ENCODE results near the gene KDM4B.

Gene KDM4B

DNA sequence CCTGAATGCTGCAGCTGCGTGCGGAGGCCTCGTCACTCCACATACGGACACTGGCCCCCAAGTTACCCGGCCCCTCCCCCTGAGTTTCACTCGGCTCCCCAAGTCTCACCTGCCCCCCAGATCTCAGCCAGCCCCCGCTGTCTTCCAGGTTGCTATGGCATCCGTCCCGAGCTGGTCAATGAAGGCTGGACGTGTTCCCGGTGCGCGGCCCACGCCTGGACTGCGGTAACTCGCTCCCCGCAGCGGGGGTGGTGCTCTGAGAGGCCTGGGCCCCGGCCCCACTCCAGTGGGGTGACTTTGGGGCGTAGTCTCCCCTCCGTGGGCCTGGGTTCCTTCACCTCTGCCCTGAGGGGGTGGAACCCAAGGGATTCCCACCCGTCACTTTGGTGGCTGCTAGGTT, 168.2 kb downstream of the KDM4B start:
- DNase-seq (no peak), ATAC-seq (ENCODE audit: insufficient read depth, low read depth) (no peak)
- Histone ChIP-seq H3K4me1 (ENCODE audit: insufficient read depth, low read length) (no peaks in the 10 kb centered on the region), H3K4me3 (ENCODE audit: low read depth in 1 of 2, low read length in 2 of 2) (no peak overlapping the region), H2AFZ (ENCODE audit: low read depth, low read length) (no peak overlapping the region), H3K36me3 (ENCODE audit: insufficient read depth, low read length) (peaks cover 95% of the 10 kb centered on the region), H4K20me1 (ENCODE audit: insufficient read depth, low read length) (peaks cover 16% of the 10 kb centered on the region), H3K9me3 (ENCODE audit: insufficient read depth, low read length, severe bottlenecking) (no peaks in the 10 kb centered on the region), H3K27ac (ENCODE audit: low read length) (no peak overlapping the region), H3K9ac (ENCODE audit: low read depth, low read length) (no peak overlapping the region), H3K79me2 (ENCODE audit: insufficient read depth, low read length) (no peaks in the 10 kb centered on the region), H3K27me3 (ENCODE audit: insufficient read depth, low read length, poor library complexity) (no peaks in the 10 kb centered on the region), H3K4me2 (ENCODE audit: insufficient read depth, low read length) (no peak overlapping the region)
- TF ChIP-seq CTCF (IDR thresholded peaks at IDR 0.05; ENCODE audit: borderline replicate concordance, extremely low read depth, low read length, poor library complexity, severe bottlenecking) (no peak), EZH2 (IDR thresholded peaks at IDR 0.05; ENCODE audit: borderline replicate concordance, low read depth, low read length, severe bottlenecking) (no peak)

- ATAC-seq (ENCODE audit: insufficient read depth, low read depth) (no peak), DNase-seq (no peak)
- H3K27ac ChIP-seq (ENCODE audit: low read length), result no peak overlapping the region
Observed at GRCh38 chr19:5137571-5138124, 168.7 kb downstream of the KDM4B start.

GRCh38 chr19:5138606-5139582, 170.0 kb downstream of the KDM4B start:
- Histone ChIP-seq H4K20me1 (ENCODE audit: insufficient read depth, low read length) (peaks cover 18% of the 10 kb centered on the region), H3K27ac (ENCODE audit: low read length) (no peak overlapping the region), H3K9me3 (ENCODE audit: insufficient read depth, low read length, severe bottlenecking) (no peaks in the 10 kb centered on the region), H3K9ac (ENCODE audit: low read depth, low read length) (no peak overlapping the region), H2AFZ (ENCODE audit: low read depth, low read length) (no peak overlapping the region), H3K4me1 (ENCODE audit: insufficient read depth, low read length) (0 out of 2 replicates have a peak, but pooled peaks cover 3% of the 10 kb centered on the region), H3K79me2 (ENCODE audit: insufficient read depth, low read length) (no peaks in the 10 kb centered on the region), H3K4me2 (ENCODE audit: insufficient read depth, low read length) (no peak overlapping the region), H3K4me3 (ENCODE audit: low read depth in 1 of 2, low read length in 2 of 2) (no peak overlapping the region), H3K27me3 (ENCODE audit: insufficient read depth, low read length, poor library complexity) (no peaks in the 10 kb centered on the region), H3K36me3 (ENCODE audit: insufficient read depth, low read length) (peaks cover 98% of the 10 kb centered on the region)
- TF ChIP-seq EZH2 (IDR thresholded peaks at IDR 0.05; ENCODE audit: borderline replicate concordance, low read depth, low read length, severe bottlenecking) (no peak), CTCF (IDR thresholded peaks at IDR 0.05; ENCODE audit: borderline replicate concordance, extremely low read depth, low read length, poor library complexity, severe bottlenecking) (no peak)
- DNase-seq (peak; percentile 57), ATAC-seq (ENCODE audit: insufficient read depth, low read depth) (peak; percentile 60)

More at GRCh38 chr19:5137571-5138124, 168.7 kb downstream of the KDM4B start:
- H3K4me2 ChIP-seq (ENCODE audit: insufficient read depth, low read length), result no peak overlapping the region
- no peak overlapping the region for H3K4me3 ChIP-seq (ENCODE audit: low read depth in 1 of 2, low read length in 2 of 2)
- no peaks in the 10 kb centered on the region for H3K9me3 ChIP-seq (ENCODE audit: insufficient read depth, low read length, severe bottlenecking)
- H3K36me3 ChIP-seq (ENCODE audit: insufficient read depth, low read length), result peaks cover 96% of the 10 kb centered on the region
- H3K9ac ChIP-seq (ENCODE audit: low read depth, low read length), result no peak overlapping the region
- peak; percentile 55 for TF ChIP-seq CTCF (IDR thresholded peaks at IDR 0.05; ENCODE audit: borderline replicate concordance, extremely low read depth, low read length, poor library complexity, severe bottlenecking)
- no peak for TF ChIP-seq EZH2 (IDR thresholded peaks at IDR 0.05; ENCODE audit: borderline replicate concordance, low read depth, low read length, severe bottlenecking)
- no peak overlapping the region for H2AFZ ChIP-seq (ENCODE audit: low read depth, low read length)
- H3K27me3 ChIP-seq (ENCODE audit: insufficient read depth, low read length, poor library complexity), result no peaks in the 10 kb centered on the region
- H3K79me2 ChIP-seq (ENCODE audit: insufficient read depth, low read length), result no peaks in the 10 kb centered on the region
- H3K4me1 ChIP-seq (ENCODE audit: insufficient read depth, low read length), result 0 out of 2 replicates have a peak, but pooled peaks cover 2% of the 10 kb centered on the region
- H4K20me1 ChIP-seq (ENCODE audit: insufficient read depth, low read length), result peaks cover 18% of the 10 kb centered on the region

Measured in DND-41 (cell line).